Ramos (cell line): ENCODE results near the gene STRADB.

Experiments
- in situ Hi-C: fragments of 300-500 bp; cut with MboI; formaldehyde crosslinking; loops from one replicate; pipeline ENCODE4 v1.14.3; 2022; ENCODE audit warnings: low sequenced_read_pairs; ENCODE audit not compliant: unreplicated experiment

STRADB gene

GRCh38 chr2:201523506-201523905 lies 72.0 kb downstream of the STRADB start:
- in situ Hi-C loops = no loop called here
